Measurements from ENCODE around the gene ATP5ME. TPM values are rescaled to one million over a fixed set of nuclear protein-coding genes. Genes with fewer than 3 reads are reported as not detected.

Gene ATP5ME
- total RNA-seq, 1 experiment from 2014 or later = 425 TPM

DNA sequence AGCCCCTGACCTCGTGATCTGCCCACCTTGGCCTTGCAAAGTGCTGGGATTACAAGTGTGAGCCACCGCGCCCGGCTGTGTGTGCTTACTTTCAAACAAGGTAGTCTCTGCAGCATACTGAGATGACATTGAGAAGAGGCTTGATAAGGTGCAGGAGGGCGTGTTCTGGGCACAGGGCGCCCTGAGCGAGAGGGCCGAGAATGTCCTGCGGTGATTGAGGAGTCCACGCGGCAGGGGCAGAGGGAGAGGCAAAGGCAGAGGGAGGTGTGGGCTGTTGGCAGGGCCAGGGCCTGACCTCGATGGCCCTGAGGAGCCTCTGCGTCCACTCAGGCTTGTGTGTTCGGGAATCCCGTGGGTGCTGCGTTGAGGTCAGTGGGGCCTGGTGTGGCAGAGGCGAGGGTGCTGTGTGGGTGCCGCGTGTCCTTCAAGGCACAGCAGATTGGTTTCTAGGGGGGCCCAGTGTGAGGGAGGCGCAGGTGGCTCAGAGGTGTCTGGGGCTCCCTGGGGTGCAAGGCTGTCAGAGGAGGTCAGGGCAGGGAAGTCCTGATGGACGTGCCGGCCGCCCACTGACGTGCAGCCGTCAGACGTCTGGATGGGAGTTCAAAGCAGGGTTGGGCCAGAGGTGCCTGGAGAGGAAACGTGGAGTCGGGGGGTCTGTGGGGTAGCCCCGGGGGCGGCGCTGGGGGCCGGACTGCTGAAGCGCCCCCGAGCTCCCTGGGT lies 43.7 kb upstream of the ATP5ME start:
- 0 out of 5 replicates have a peak overlapping the region, but pooled peaks of 1 of the 2 experiments have one; percentile 43 for H3K4me3 Mint-ChIP-seq
- Histone ChIP-seq H3K18ac (ENCODE audit: insufficient read length, low read depth, low read length) (no peak overlapping the region), H3T11ph (ENCODE audit: low read length) (no peak overlapping the region), H3K4ac (ENCODE audit: low read depth, low read length) (no peak overlapping the region), H3K56ac (ENCODE audit: insufficient read length, low read depth, low read length) (no peak overlapping the region), H3K27me3 (ENCODE audit: insufficient read depth, low read length) (no peaks in the 10 kb centered on the region), H3K79me2 (ENCODE audit: insufficient read depth, low read length) (peaks cover 43% of the 10 kb centered on the region; the same call in 1 of the 2 replicates), H2BK120ac (ENCODE audit: low read depth, low read length, poor library complexity, severe bottlenecking) (no peak overlapping the region), H2BK5ac (ENCODE audit: insufficient read length, low read length) (no peak overlapping the region), H2BK12ac (ENCODE audit: insufficient read length, low read depth, low read length) (no peak overlapping the region), H2AFZ (ENCODE audit: low read length) (no peak overlapping the region), H3K9ac (ENCODE audit: extremely low read depth, insufficient read length, low read length) (no peak overlapping the region), H2AK5ac (ENCODE audit: insufficient read length, low read length) (no peak overlapping the region), H2BK15ac (ENCODE audit: low read depth, low read length) (no peak overlapping the region), H4K8ac (replicated peaks; ENCODE audit: insufficient read length, low read depth, low read length) (no peak overlapping the region), H4K91ac (ENCODE audit: insufficient read length, low read depth, low read length) (no peak overlapping the region), H4K5ac (ENCODE audit: insufficient read length, low read depth, low read length) (no peak overlapping the region), H4K20me1 (ENCODE audit: control insufficient read depth, insufficient read depth, insufficient read length) (no peaks in the 10 kb centered on the region), H3K23ac (ENCODE audit: insufficient read length, low read depth, low read length) (no peak overlapping the region), H3K4me1 (ENCODE audit: insufficient read depth, low read length) (no peaks in the 10 kb centered on the region), H3K4me2 (ENCODE audit: insufficient read depth, insufficient read length, low read length) (no peak overlapping the region), H3K9me3 (ENCODE audit: control insufficient read depth, low read depth, low read length) (no peaks in the 10 kb centered on the region), H3K27ac (ENCODE audit: insufficient read length, low read depth, low read length) (no peak overlapping the region), H3K23me2 (ENCODE audit: insufficient read length, low read depth, low read length, poor library complexity, severe bottlenecking) (no peaks in the 10 kb centered on the region), H3K79me1 (ENCODE audit: insufficient read depth, low read depth, low read length, poor library complexity, severe bottlenecking) (peaks cover 16% of the 10 kb centered on the region), H2BK20ac (ENCODE audit: low read depth, low read length, poor library complexity, severe bottlenecking) (no peak overlapping the region), H3K14ac (ENCODE audit: insufficient read depth, low read length) (no peak overlapping the region; the same call in 1 of the 2 replicates)
- WGBS (ENCODE audit: extremely low coverage, insufficient read length, low lambda C conversion rate) = no CpG with 5 or more reads among the region's 34 CpGs
- H3K36me3 Mint-ChIP-seq (ENCODE audit: insufficient read depth in 1 of 3, low read depth in 3 of 3) = peaks cover 15 to 31% (median 22%) of the 10 kb centered on the region in 3 experiments; a peak in 6 of 7 replicates
- no peaks in the 10 kb centered on the region; the same call in 1 of the 2 replicates for H3K27me3 Mint-ChIP-seq (ENCODE audit: low read depth)
- H3K9me3 Mint-ChIP-seq = no peaks in the 10 kb centered on the region; a peak in 1 of 5 replicates
- DNase-seq = no peak
- H3K4me1 Mint-ChIP-seq = no peaks in the 10 kb centered on the region; a peak in 2 of 4 replicates
- TF ChIP-seq, protein P1, sequence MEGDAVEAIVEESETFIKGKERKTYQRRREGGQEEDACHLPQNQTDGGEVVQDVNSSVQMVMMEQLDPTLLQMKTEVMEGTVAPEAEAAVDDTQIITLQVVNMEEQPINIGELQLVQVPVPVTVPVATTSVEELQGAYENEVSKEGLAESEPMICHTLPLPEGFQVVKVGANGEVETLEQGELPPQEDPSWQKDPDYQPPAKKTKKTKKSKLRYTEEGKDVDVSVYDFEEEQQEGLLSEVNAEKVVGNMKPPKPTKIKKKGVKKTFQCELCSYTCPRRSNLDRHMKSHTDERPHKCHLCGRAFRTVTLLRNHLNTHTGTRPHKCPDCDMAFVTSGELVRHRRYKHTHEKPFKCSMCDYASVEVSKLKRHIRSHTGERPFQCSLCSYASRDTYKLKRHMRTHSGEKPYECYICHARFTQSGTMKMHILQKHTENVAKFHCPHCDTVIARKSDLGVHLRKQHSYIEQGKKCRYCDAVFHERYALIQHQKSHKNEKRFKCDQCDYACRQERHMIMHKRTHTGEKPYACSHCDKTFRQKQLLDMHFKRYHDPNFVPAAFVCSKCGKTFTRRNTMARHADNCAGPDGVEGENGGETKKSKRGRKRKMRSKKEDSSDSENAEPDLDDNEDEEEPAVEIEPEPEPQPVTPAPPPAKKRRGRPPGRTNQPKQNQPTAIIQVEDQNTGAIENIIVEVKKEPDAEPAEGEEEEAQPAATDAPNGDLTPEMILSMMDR (conservative IDR thresholded peaks at IDR 0.05) = no peak
- H3K27ac Mint-ChIP-seq = peak overlapping the region in 2 of 3 experiments; percentile 9 to 72; a peak in 4 of 7 replicates

All from H9 (cell line).